HG03045 (cell line): ENCODE measurements around the gene FANCC.
"Not testable (repeated sequence)": the region's sequence is repeated elsewhere in the genome, so short reads cannot be mapped to it uniquely, and the experiment has no call there.

Source experiments
- ATAC-seq: cut with Tn5 transposase; IDR thresholded peaks from one replicate; pipeline ENCODE4 v1.9.1; 2021; ENCODE audit warnings: mild to moderate bottlenecking, moderate library complexity; ENCODE audit not compliant: unreplicated experiment

Gene FANCC

DNA sequence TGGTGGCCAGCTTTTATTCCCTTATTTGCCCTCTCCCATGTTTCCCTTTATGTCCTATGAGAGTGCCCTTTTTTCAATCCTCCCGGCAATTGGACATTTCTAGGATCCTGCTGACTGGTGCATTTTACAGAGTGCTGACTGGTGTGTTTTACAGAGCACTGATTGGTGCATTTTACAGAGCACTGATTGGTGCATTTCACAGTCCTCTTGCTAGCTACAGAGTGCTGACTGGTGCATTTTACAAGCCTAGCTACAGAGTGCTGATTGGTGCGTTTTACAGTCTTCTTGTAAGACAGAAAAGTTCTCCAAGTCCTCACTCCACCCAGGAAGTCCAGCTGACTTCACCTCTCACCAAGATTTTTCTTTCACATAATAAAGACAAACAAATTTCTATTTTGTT lies 15.4 kb upstream of the FANCC start:
- no peak for ATAC-seq

DNA sequence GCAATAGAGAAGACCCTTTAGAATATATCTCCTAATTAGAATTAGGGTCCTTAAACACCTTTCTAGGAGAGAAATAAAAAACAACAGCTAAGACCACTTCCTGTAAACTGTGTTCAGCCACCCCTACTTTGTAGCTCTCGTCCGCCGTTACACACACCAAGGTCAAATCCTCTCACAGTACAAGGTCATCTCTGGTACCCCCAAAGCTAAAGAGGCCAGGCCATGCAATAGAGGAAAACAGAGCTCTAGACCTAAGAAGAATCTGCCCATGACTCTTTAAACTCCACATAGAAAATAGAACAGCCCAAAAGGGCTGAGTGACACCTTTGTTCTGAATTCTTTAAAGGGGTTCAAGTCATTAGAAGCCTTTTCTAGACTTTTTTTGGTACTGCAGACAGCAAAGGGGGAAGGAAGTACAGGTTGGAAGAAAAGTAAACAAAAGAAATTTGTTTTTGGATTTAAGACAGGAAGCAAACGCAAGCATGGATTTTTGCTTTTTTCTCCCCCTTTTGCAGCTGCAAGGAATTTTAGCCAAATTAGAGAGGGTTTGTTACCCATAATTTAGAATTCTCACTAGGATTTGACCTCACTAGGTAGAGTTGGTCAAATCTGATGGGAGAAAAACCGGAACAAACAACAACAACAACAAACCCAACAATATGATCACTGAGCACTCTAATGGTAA lies 13.4 kb upstream of the FANCC start:
- ATAC-seq: no peak

DNA sequence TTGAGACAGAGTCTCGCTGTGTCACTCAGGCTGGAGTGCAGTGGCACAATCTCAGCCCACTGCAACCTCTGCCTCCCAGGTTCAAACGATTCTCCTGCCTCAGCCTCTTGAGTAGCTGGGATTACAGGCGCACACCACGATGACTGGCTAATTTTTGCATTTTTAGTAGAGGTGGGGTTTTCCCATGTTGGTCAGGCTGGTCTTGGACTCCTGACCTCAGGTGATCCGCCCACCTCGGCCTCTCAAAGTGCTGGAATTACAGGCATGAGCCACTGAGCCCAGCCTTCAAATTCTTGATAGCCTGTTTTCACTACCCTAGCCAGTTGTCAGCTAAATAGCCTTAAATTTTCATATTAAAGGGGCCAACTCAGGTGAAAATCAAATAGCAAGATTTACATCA lies 11.6 kb upstream of the FANCC start:
- ATAC-seq: not testable (repeated sequence)

DNA sequence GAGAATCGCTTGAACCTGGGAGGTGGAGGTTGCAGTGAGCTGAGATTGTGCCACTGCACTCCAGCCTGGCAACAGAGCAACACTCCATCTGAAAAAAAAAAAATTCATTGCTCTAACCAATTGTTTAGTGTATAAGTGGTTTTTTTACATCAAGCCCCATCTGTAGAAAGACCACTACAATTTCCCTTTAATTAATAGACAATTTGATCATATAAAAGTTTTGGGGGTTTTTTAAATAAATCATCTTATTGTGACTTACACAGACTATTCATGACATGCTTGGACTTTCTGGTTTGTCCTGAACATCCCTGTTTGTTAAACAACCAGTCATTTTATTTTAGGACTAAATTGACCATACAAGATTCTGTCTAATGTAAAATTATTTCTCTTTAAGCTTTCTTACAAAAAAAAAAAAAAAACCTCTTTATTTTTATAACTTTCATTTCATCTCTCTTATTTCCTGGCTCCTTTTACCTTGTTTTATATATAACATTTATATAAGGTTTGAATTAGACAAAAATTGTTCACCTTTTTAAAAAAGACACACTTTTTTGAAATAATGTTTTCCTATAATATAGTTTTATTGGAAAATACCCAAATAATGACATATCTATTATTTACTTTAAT lies 9.8 kb upstream of the FANCC start:
- ATAC-seq: no peak

DNA sequence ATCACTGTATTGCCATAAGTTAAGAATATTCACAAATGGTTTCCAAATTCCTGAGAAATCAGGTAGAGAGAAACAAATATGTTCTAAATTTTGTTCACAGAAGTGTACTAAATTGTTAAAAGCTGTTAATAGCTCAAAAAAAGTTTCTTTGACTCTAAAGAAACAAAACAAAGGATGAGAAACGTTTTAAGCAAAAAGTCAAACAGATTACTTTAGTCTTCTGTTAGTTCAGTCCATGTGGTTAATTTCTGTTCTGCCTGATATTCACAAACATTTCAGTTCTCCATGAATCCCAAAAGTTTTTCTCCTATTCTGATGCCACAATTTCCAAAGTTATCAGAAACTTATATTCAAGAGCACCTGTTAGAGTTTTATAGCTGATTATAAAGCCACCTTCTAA lies 7.7 kb upstream of the FANCC start:
- ATAC-seq: no peak

DNA sequence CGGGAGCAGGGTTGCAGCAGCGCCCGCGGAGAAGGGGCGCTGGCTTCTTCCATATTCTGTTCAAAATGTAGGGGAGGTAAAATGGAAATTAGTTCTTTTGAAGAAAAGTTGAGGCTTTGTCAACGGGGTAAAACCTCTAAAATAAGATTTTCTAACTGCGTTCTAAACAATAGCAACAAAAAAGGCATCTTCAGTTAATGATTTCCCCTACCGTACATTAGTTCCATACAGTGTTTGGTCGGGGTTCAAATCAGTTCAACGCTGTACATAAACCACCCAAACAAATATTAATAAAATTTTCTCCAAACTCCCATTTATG lies 343 bp upstream of the FANCC start:
- ATAC-seq: no peak

DNA sequence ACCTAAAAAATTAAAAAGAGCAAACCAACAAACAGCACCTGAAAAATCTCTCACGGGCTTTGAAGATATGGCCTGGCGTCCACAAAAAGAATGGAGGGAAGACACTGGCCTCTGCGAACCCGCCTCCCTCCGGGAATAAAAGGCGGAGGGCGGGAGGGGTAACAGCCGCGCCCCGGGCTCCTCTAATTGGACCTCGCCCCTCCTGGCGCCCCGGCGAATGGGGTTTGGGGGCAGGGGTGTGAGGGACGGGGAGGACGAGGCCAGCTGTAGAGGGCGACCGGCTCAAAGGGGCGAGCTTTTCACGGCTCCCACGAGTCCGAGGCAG lies 753 bp downstream of the FANCC start:
- peak; percentile 53 for ATAC-seq

DNA sequence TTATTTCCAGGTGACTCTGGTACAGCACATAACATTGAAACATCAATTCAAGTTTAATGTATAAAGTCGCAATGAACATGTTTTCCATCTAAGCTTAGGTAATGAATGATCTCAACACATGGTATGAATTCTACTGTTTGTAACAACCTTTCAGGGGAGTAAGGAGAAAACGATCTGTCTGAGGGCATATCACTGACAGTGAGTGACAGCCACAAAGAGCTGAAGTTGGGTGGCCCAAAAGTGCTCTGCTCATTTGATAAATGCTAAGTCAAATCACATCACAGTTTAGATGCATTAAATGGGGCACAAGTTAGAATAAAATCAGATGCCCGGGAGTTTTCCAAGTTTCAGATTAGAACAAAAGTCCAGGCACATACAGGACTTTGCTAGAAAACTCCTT lies 1.2 kb downstream of the FANCC start:
- ATAC-seq: no peak

DNA sequence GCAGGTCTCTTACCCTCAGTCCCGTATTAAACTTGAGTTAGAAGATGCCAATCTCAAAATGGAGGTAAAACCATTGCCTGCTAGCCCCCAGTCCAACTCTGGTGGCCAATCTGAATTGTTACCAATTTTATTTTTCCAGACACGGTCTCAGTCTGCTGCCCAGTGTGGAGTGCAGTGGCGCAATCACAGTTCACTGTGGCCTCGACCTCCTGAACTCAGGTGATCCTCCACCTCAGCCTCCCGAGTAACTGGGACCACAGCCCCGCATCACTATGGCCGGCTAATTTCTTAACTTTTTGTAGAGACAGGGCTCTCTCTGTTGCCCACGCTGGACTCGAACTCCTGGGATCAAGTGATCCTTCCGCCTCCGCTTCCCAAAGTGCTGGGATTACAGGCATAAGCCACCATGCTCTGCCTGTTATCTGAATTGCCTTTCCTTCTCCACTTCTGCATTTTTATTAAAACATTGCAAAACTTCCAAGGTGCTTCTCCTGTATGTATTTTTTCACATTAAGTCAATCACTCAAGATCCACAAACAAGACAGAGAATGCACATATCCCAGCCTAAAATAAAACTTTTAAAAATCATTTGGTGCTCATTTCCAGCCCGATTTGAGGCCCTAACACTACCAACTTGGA lies 2.3 kb downstream of the FANCC start:
- ATAC-seq: no peak

DNA sequence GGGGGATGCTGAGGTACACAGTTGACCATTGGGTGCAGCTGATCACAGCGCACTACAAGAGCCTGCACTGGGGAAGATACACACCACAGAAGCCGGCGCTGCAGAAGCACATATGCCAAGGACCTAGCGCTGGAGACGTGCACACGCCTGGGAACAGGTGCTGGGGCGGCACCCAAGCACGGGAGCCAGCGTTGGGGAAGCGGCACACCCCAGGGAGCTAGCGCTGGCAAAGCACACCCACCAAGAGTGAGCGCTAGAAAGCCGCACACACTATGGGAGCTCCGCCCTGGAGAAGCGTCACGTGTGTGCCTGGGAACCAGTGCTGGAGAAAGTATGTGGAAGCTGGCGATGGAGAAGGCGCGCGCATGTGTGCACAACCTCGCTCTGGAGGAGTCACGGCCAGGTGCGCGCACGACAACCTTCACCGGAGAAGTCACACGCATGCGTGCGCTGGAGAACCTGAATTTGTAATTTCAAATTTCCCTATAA lies 4.5 kb downstream of the FANCC start:
- ATAC-seq: no peak

DNA sequence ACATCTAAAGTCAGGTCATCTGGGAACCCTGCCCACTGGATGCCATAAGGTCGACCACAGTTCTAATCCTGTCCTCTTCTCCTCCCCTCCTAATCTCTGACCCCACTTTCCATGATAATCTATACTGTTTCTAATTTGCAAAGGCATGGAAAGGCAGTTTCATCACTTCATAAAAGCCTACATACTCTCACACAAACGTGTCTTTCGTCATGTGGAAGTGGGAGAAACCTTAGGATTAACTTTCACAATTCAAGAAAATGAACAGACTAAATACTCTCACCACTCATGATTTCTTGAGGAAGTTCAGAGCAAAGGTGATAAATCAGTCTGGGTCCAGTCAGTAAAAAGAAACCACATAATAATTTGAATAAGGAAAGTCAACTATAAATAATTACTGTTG lies 5.5 kb downstream of the FANCC start:
- no peak for ATAC-seq

DNA sequence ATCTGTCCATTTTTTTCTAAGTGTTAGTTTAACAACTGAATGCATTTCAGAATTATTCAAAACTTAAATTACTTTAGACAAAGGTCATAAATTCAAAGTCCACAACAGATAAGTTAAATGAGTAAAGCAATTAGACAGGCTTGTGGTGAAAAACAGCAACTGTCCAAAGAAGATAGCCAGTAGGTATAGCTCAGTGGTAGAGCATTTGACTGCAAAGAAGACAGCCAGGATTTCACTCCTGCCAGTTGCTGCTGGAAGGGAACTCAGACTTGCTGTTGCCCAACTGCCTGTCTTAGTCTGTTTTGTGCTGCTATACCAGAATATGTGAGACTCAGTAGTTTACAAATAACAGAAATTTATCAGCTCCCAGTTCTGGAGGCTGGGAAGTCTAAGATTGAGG lies 10.0 kb downstream of the FANCC start:
- ATAC-seq: no peak

DNA sequence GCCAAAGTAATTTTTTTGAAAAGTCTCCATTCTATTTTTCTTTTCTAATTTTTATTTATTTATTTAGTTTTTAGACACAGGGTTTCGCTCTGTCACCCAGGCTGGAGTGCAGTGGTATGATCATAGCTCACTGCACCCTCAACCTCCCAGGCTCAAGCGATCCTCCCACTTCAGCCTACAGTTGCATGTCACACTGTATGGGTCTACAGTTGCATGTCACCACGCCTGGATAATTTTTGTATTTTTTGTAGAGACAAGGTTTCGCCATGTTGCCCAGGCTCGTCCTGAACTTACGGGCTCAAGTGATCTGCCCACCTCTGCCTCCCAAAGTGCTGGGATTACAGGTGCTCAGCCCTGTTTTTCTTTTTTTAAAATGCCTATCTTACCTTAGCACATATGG lies 10.7 kb downstream of the FANCC start:
- no peak for ATAC-seq

DNA sequence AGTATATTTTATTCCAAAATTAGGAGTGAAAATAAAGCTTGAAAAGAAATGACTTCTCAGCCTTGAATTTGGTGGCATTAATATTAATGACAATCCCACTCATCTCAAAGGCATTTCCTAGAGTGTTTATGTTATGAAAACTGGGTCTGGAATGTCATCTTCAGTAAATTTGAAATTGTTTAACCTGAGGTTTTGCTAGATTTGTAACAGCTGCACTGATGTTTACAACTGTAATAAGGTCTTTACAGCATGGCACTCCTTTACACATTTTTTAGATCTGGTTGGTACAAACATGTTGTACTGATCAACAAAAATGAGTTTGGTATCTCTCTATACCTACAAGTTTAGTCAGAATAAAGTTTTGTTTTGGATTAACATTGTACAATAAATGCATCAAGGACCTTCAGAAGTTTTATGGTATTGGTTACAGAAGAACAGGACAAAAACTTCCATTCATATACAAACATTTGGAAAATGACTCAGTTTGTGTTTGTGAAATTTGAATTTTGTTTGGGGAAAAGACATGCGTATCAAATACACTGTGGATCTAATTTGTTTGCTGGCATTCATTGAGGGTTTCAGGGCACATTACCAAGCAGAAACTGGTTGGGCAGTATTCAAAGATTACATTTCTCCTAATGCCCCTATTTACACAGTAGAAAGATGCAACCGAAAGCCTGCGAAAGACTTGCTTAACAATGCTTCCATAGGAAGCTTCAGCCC lies 11.6 kb downstream of the FANCC start:
- ATAC-seq: no peak

DNA sequence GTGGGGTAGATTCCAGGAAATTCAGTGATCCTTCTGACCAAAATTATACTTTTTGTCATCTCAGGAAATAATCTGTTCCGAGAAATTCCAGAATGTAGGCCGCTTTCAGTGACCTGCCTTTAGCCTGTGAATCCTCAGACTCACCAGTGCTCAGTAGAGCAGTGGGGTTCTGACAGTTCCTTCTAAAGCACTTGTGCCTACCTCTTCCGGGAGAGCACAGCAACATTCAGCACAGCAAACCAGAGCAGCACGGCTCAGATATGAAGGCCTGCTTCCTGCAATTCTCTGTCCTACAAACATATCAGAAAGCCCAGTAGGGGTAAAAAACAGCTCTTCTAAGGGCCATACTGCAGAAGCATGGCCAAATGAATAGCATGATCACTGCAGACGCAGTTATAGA lies 15.0 kb downstream of the FANCC start:
- no peak for ATAC-seq

DNA sequence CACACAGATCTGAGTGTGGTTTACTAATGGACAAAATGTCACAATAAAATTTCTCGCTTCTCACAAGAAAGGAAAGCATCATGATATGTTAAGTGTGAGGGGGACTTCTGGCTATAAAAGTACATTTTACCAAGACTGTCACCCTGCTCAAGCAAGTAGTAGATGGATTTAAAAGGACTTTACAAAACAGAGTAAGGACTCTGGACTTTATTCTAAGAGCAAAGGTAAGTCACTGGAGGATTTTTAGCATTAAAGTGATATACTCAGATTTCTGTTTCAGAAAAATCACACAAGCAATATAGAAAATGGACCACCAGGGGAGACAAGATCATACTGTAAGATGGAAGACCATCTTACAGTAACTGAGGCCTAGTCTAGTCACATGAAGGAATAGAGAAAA lies 19.7 kb downstream of the FANCC start:
- ATAC-seq: no peak

DNA sequence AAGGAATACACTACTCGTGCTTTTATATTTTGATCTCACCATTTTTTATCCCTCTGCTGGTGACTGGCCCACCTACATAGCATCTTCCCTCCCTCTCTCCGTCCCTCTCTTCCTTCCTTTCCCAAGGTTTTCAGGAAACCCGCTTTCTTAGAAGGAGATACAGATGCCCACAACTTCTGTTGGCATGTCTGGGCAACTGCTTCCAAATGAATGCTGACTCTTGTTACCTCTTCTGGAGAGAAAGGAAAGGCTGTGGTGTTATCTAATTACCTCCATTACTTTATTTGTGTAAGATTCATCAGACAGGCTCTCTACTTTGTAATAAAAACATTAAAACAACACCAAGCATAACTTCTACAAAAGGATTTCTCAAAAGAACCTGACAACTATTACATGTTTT lies 20.2 kb downstream of the FANCC start:
- ATAC-seq: no peak

DNA sequence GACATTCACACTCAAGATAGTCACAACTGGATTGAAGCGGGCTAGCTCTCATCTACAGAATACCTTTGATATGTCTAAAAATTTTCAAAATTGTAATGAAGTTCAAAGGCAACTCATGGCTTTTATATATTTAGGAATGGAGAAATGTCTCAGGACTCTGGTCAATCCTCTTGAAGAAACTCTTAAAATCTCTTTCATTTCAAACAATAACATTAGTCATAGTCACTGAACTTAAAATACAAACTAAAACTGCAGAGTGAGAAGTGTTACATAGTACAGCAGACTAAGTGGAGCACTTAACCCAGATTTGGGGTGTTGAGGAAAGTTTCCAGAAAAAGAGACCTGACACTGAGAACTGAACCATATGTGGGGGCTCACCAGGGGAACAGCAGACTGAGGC lies 20.7 kb downstream of the FANCC start:
- no peak for ATAC-seq

DNA sequence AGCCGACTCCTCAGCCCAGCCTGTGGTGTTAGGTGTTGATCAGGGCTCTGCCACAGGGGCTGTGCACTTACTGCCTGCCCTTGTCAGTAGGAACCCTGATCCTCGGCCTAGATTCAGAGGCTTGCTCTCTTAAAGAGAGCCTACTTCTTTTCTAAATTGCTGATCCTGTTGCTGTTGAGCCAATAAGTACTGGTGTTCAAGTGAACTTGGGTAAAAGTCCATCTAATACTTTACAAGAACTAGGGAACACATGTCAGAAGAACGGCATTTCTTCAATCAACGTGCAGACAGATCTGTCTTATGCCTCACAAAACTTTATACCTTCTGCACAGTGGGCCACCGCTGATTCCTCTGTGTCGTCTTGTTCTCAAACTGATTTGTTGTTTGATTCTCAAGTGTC lies 24.2 kb downstream of the FANCC start:
- not testable (repeated sequence) for ATAC-seq

DNA sequence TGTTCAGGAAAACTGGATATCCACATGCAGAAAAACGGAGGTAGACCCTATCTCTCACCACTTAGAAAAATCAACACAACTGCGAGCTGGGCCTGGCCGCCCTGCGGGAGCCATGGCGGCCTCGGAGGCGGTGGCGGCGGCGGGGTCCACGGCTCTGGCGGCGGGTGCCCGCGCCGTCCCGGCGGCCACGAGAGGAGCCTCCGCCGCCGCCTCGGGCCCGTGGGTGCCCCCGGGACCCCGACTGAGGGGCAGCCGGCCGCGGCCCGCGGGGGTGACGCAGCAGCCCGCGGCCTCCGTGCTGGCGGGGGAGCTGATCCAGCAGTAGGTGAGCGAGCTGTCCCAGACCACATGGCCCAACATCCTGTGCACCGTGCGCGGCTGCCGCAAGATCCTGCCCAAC lies 25.3 kb downstream of the FANCC start:
- no peak for ATAC-seq

DNA sequence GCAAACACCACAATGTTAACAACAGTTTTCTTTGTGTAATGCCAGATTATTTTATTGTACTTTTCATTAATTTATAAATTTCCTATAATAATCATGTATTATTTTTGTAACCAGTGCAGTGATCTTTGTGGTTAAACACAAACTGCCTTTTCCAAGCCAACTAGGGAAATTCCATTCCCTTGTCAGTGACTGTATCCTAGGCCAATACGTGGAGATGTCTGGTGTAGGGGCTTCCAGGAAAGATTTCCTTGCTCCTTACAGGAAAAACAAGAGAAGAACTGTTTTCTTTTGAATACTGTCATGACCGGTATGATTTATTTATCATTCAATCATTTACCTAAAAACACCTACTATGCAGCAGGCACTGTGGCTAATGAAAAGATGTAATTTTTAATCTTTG lies 31.4 kb downstream of the FANCC start:
- no peak for ATAC-seq

DNA sequence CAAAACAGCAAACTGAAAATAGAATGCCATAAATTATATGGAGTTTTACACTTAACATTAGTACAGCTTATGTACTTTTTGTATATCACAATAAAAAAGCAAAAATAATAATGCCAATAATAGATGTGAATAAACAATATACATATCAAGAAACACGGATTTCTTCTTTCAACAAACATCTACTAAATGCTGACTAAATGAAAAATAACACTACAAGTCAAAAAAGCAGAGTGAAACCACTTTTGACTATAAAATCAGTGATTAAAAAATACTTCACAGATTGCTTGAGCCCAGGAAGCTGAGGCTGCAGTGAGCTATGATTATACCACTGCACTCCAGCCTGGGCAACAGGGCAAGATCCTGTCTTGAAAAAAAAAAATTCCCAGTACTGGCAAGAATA lies 32.2 kb downstream of the FANCC start:
- ATAC-seq: no peak
